ENCODE data around the gene C8A.

C8A gene

DNA sequence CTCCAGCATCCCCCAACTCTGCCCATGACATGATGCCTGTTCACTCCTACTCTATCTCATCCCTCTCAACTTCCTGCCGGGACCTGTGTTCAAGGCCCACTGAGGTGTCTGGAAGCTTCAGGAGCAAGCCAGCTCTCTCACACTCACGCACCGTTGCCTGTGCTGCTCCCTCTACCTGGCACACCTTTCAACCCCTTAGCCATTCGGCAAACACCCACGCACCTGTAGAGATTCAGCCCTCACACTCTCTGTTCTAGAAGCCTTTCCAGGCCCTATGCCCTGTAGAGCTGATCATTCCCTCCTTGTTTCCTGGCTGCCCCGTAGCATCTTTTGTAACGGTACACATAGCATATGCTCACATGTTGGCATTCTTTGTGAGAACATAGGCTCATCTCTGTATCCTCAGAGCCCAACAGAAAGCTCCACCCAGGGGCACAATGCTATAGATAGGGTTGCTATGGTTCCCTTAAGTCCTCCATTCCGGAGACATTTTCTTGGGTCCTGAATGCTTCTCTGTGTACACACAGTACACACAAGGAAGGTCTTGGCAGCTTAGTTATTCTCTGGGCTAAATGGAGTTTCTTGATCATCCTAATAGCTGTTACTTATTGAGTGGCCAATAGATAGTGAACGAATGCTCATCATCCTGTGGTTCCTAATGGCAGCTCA lies 109.9 kb downstream of the C8A start:
- TF ChIP-seq, protein P1, sequence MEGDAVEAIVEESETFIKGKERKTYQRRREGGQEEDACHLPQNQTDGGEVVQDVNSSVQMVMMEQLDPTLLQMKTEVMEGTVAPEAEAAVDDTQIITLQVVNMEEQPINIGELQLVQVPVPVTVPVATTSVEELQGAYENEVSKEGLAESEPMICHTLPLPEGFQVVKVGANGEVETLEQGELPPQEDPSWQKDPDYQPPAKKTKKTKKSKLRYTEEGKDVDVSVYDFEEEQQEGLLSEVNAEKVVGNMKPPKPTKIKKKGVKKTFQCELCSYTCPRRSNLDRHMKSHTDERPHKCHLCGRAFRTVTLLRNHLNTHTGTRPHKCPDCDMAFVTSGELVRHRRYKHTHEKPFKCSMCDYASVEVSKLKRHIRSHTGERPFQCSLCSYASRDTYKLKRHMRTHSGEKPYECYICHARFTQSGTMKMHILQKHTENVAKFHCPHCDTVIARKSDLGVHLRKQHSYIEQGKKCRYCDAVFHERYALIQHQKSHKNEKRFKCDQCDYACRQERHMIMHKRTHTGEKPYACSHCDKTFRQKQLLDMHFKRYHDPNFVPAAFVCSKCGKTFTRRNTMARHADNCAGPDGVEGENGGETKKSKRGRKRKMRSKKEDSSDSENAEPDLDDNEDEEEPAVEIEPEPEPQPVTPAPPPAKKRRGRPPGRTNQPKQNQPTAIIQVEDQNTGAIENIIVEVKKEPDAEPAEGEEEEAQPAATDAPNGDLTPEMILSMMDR (IDR thresholded peaks at IDR 0.05) = no peak
- H3K9me3 ChIP-seq = no peaks in the 10 kb centered on the region
- no peaks in the 10 kb centered on the region for H3K27me3 ChIP-seq
- no peak overlapping the region for H3K27ac ChIP-seq
- no peaks in the 10 kb centered on the region for H3K36me3 ChIP-seq
- no peaks in the 10 kb centered on the region for H3K4me1 ChIP-seq (ENCODE audit: control insufficient read depth in 1 of 2, insufficient read depth in 1 of 2, low read depth in 1 of 2, low read length in 1 of 2)
- no peak overlapping the region for H3K4me3 ChIP-seq (ENCODE audit: low read depth in 1 of 2, low read length in 1 of 2)

DNA sequence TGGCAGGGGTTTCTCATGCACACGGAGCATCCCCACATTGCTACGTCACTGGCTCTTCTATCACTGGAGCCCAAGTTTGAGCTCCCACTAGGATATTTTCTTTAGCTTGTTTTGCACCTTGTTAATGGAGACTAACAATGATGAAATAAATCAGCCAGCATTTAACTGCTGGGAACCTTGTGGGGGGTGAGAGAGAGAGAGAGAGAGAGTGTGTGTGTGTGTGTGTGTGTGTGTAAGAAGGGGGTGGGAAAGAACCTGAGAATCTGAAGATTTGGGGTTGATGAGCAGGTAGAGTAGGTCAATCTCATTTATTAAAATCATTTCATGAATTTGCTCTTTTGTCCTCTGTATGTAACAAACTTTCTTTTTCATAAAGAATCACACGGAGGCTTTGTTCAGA lies 110.6 kb downstream of the C8A start:
- Histone ChIP-seq H3K9me3 (no peaks in the 10 kb centered on the region), H3K27me3 (no peaks in the 10 kb centered on the region), H3K36me3 (no peaks in the 10 kb centered on the region), H3K27ac (no peak overlapping the region), H3K4me3 (ENCODE audit: low read depth in 1 of 2, low read length in 1 of 2) (no peak overlapping the region), H3K4me1 (ENCODE audit: control insufficient read depth in 1 of 2, insufficient read depth in 1 of 2, low read depth in 1 of 2, low read length in 1 of 2) (no peaks in the 10 kb centered on the region)
- TF ChIP-seq, protein P1 (IDR thresholded peaks at IDR 0.05) = no peak

DNA sequence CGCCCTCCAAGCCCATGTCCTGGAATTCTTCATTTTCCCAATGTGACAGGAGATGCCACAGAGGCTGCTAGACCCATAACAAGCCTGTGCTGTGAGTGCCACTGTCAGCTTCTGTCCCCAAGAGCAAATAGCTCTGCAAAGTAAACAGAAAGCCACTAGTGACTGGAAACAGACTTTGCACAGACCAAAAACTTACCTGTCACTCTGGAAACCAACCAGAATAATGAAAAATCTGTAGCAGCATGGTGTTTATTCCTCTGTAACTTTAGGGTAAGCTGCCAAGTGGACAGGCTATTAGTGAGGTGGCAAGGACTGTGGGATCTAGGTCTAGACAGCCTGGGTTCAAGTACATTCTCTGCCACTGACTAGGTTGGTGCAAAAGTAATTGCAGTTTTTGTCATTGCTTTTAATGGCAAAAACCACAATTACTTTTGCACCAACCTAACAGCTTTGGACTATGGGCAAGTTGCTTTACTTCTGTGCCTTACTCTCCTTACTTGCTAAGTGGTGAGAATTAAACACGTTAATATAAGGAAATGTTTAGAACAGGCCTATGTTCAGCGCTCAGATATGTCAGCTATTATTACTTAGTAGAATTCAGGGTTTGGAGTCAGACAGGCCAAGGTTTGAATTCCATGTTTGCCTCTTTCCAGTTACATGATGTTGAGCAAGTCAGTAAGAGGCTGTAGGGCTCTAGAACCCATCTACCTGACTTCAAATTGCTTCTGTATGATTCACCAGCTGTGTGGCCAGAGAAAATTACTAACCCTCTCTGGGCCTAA lies 111.5 kb downstream of the C8A start, which contains the start of gene C8B:
Gene C8B, minus strand, starts transcription at position 100 of the 782 bp plus-strand sequence. Its CDS starts 67 bp downstream, at position 33.
- Histone ChIP-seq H3K27me3 (no peaks in the 10 kb centered on the region), H3K27ac (no peak within 1 kb of the TSS), H3K4me3 (ENCODE audit: low read depth in 1 of 2, low read length in 1 of 2) (no peak within 1 kb of the TSS), H3K36me3 (no peaks in the 10 kb centered on the region), H3K4me1 (ENCODE audit: control insufficient read depth in 1 of 2, insufficient read depth in 1 of 2, low read depth in 1 of 2, low read length in 1 of 2) (no peaks in the 10 kb centered on the region), H3K9me3 (no peaks in the 10 kb centered on the region)
- TF ChIP-seq, protein P1 (IDR thresholded peaks at IDR 0.05) = no peak

DNA sequence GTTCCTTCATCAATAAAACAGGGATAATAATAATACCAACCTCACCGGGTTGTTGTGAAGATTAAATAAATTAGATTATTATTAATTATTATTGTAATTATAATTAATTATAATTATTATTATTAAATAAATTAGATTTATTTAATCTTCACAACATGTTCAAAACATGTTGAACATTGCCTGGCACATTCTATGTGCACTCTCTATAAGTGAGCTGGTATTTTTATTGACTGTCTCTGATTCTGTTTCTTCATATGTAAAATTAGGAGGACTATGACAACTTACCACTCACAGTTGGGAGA lies 112.1 kb downstream of the C8A start:
- no peaks in the 10 kb centered on the region for H3K27me3 ChIP-seq
- TF ChIP-seq, protein P1 (IDR thresholded peaks at IDR 0.05) = no peak
- no peak overlapping the region for H3K27ac ChIP-seq
- H3K36me3 ChIP-seq = no peaks in the 10 kb centered on the region
- no peaks in the 10 kb centered on the region for H3K4me1 ChIP-seq (ENCODE audit: control insufficient read depth in 1 of 2, insufficient read depth in 1 of 2, low read depth in 1 of 2, low read length in 1 of 2)
- no peak overlapping the region for H3K4me3 ChIP-seq (ENCODE audit: low read depth in 1 of 2, low read length in 1 of 2)
- no peaks in the 10 kb centered on the region for H3K9me3 ChIP-seq

DNA sequence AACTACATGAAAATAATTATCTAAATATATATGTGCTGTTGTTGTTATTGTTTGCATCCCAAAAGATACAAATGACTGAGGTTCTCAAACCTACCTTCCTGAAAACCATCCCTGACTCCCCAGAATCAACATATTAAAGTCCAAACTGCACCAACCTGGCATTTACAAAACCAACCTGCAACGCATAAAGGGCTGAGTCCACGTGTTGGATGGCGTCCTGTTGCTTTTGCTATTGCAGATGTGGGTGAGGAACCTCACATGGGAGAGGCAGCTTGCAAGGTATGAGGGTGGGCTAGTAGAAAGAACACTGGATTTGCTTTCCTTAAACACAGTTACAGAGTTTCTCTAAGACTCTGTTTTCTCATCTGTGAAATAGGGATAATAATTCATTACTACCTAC lies 112.8 kb downstream of the C8A start:
- no peak overlapping the region for H3K27ac ChIP-seq
- TF ChIP-seq, protein P1 (IDR thresholded peaks at IDR 0.05) = no peak

More for the DNA sequence above, 112.8 kb downstream of the C8A start:
- Histone ChIP-seq H3K27me3 (no peaks in the 10 kb centered on the region), H3K4me1 (ENCODE audit: control insufficient read depth in 1 of 2, insufficient read depth in 1 of 2, low read depth in 1 of 2, low read length in 1 of 2) (no peaks in the 10 kb centered on the region), H3K9me3 (no peaks in the 10 kb centered on the region), H3K4me3 (ENCODE audit: low read depth in 1 of 2, low read length in 1 of 2) (no peak overlapping the region), H3K36me3 (no peaks in the 10 kb centered on the region)

All from neutrophil (primary cell).